Mesendoderm (in vitro differentiated cells): ENCODE data around the gene ARHGEF16.

Experiments used
- DNase-seq: peaks from one replicate; pipeline ENCODE4 v3.0.0; 2013
- H2AK5ac ChIP-seq: 2 replicates; pipeline ENCODE4 v1.6.1; 2013; ENCODE audit warnings: low read length, inconsistent platforms
- H2BK120ac ChIP-seq: 2 replicates; pipeline ENCODE4 v1.6.1; 2013; ENCODE audit warnings: low read depth, mild to moderate bottlenecking, low read length, moderate library complexity, mixed read lengths
- H2BK15ac ChIP-seq: replicated peaks from 2 replicates; pipeline ENCODE4 v1.6.1; 2013; ENCODE audit warnings: low read depth, mild to moderate bottlenecking, moderate library complexity
- H2BK5ac ChIP-seq: 2 replicates; pipeline ENCODE4 v1.6.1; 2013; ENCODE audit warnings: low read length, inconsistent platforms
- H3K18ac ChIP-seq: 2 replicates; pipeline ENCODE4 v1.6.1; 2013; ENCODE audit warnings: mild to moderate bottlenecking, low read length, mixed read lengths
- H3K23ac ChIP-seq: one replicate; pipeline ENCODE4 v1.6.1; 2013; ENCODE audit warnings: low read length
- H3K27ac ChIP-seq: 2 replicates; pipeline ENCODE4 v1.5.1; 2013; ENCODE audit warnings: low read depth, mild to moderate bottlenecking, inconsistent platforms, low read length, moderate library complexity
- H3K27me3 ChIP-seq: 2 replicates; pipeline ENCODE4 v1.6.1; 2013; ENCODE audit warnings: low read length, control low read depth, mild to moderate bottlenecking, inconsistent platforms; ENCODE audit not compliant: insufficient read depth, poor library complexity
- H3K36me3 ChIP-seq: 2 replicates; pipeline ENCODE4 v1.6.1; 2013; ENCODE audit warnings: low read length, inconsistent platforms; ENCODE audit not compliant: control insufficient read depth, insufficient read depth
- H3K4ac ChIP-seq: one replicate; pipeline ENCODE4 v1.6.1; 2013; ENCODE audit warnings: low read depth, mild to moderate bottlenecking, low read length, moderate library complexity
- H3K4me1 ChIP-seq: 2 replicates; pipeline ENCODE4 v1.6.1; 2013; ENCODE audit warnings: low read depth, low read length, inconsistent platforms; ENCODE audit not compliant: control insufficient read depth
- H3K4me2 ChIP-seq: 2 replicates; pipeline ENCODE4 v1.6.1; 2013; ENCODE audit warnings: low read length
- H3K4me3 ChIP-seq: 2 replicates; pipeline ENCODE4 v1.5.1; 2013; ENCODE audit warnings: mild to moderate bottlenecking, low read length
- H3K56ac ChIP-seq: one replicate; pipeline ENCODE4 v1.6.1; 2013; ENCODE audit warnings: low read length
- H3K79me1 ChIP-seq: 2 replicates; pipeline ENCODE4 v1.6.1; 2013; ENCODE audit warnings: low read length, inconsistent platforms
- H3K79me2 ChIP-seq: 2 replicates; pipeline ENCODE4 v1.6.1; 2013; ENCODE audit warnings: mild to moderate bottlenecking, low read length; ENCODE audit not compliant: control insufficient read depth, insufficient read depth
- H3K9ac ChIP-seq: 2 replicates; pipeline ENCODE4 v1.6.1; 2013; ENCODE audit warnings: low read length, inconsistent platforms
- H4K5ac ChIP-seq: one replicate; pipeline ENCODE4 v1.6.1; 2013; ENCODE audit warnings: low read length
- H4K8ac ChIP-seq: one replicate; pipeline ENCODE4 v1.6.1; 2013; ENCODE audit warnings: low read depth, mild to moderate bottlenecking, control low read depth, low read length, moderate library complexity
- whole genome bisulfite sequencing: extraction: QIAGEN DNeasy Blood & Tissue Kit; methylation state at CpG from one replicate; pipeline ENCODE4 v1.1.7; 2013; ENCODE audit warnings: low lambda C conversion rate, missing lambda C conversion rate; ENCODE audit not compliant: insufficient coverage; ENCODE audit errors: extremely low coverage; 5-methylcytosine and 5-hydroxymethylcytosine counted together

The ARHGEF16 gene

DNA sequence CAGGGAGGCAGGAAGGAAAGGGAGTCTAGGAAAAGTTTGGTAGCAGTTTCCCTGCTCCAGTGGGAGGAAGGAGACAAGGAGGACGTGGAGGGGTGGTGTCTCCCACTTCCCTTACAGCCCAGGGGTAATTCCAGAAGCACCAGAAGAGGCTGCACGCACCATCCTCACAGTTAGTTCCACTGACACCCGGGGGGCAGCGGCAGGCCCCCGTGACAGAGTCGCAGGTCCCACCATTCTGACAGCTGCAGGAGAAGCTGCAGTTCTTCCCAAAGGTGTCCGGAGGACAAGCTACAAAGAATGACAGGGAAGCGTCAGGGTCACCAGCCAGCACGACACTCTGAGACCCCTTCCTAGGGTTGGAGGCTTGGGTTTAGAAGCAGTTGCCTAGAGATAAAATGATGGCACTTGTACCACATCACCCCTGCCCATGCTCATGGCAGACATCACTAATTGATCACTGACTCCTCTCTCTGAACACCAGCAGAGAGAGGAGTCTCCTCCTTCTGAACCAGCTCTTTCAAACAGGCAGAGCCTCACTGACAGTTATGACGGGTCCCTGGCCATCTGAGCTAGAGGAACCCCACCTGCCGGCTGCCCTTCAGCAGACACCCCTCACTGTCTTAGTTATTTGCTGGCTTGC is 53.3 kb downstream of the ARHGEF16 start:
- Histone ChIP-seq H3K79me1 (no peaks in the 10 kb centered on the region), H3K18ac (no peak overlapping the region), H3K23ac (no peak overlapping the region), H3K4me1 (no peaks in the 10 kb centered on the region), H2BK15ac (no peak overlapping the region), H3K79me2 (no peaks in the 10 kb centered on the region), H3K56ac (no peak overlapping the region), H3K36me3 (no peaks in the 10 kb centered on the region), H3K4ac (no peak overlapping the region), H4K8ac (no peak overlapping the region), H4K5ac (no peak overlapping the region), H3K27ac (no peak overlapping the region), H2BK5ac (no peak overlapping the region), H3K4me3 (no peak overlapping the region), H3K9ac (no peak overlapping the region), H2AK5ac (no peak overlapping the region), H3K4me2 (no peak overlapping the region), H2BK120ac (no peak overlapping the region), H3K27me3 (no peaks in the 10 kb centered on the region)
- WGBS, result no CpG with 5 or more reads among the region's 11 CpGs
- no peak for DNase-seq

DNA sequence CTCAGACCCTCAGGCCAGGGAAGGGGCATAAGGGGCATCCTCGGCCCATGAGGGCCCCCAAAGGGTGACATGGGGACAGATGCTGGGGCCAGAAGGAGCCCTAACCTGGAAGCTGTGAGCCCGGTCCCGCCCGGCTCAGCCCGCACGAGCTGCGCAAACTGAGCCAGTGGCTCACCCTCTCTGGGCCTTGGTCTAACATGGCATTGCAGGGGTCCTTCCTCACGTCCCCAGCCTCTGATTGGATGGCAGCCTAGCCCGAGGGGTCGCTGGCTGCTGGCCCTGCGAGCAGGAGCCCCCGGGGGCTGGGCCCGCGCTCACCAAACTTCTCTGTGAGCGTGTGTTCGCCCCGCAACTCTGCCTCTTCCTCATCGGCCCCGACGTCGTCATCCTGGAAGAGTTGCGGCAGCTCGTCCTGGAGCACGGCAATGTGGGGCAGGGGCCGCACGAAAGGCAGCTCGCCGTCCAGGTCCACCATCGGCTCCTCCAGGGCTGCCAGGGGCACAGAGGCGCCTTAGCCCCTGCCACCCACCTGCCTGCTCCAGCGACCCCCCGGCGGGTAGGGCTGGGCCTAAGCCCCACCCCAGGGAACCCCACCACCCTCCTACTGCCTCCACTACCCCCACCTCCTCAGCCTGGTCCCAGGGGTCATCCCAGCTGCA is 54.4 kb downstream of the ARHGEF16 start:
- no peak overlapping the region for H2BK15ac ChIP-seq
- H4K8ac ChIP-seq, result no peak overlapping the region
- H3K4me3 ChIP-seq, result no peak overlapping the region
- H4K5ac ChIP-seq, result no peak overlapping the region
- no peak overlapping the region for H2BK120ac ChIP-seq
- no peak overlapping the region for H3K27ac ChIP-seq
- no peak overlapping the region for H3K4ac ChIP-seq
- DNase-seq, result no peak
- no peaks in the 10 kb centered on the region for H3K36me3 ChIP-seq
- no peak overlapping the region for H3K23ac ChIP-seq
- no peak overlapping the region for H3K56ac ChIP-seq
- no peak overlapping the region for H3K18ac ChIP-seq
- H3K4me2 ChIP-seq, result no peak overlapping the region
- no peak overlapping the region for H2BK5ac ChIP-seq
- WGBS, result no CpG with 5 or more reads among the region's 33 CpGs
- H3K9ac ChIP-seq, result no peak overlapping the region
- no peaks in the 10 kb centered on the region for H3K79me1 ChIP-seq
- no peaks in the 10 kb centered on the region for H3K4me1 ChIP-seq
- no peaks in the 10 kb centered on the region for H3K79me2 ChIP-seq
- H3K27me3 ChIP-seq, result no peaks in the 10 kb centered on the region
- H2AK5ac ChIP-seq, result no peak overlapping the region

DNA sequence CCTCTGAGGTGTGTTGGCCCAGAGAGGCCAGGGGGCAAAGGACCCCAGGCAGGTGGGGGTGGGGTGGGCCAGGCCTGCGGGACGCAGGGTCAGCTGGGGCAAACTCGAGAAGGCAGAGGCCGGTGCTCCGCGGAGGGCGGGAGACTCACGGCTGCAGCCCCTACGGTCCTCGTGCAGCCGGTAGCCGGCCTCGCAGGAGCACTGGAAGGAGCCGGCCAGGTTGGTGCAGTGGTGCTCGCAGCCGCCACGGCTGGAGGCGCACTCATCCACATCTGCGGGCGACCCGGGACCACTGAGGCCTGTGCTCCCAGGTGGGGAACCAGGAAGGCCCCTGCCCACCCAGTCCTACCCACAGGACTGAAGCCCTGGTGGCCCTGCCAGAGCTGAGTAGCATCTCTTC is 55.3 kb downstream of the ARHGEF16 start:
- Histone ChIP-seq H4K5ac (no peak overlapping the region), H2BK120ac (no peak overlapping the region), H3K4me3 (no peak overlapping the region), H2BK5ac (no peak overlapping the region), H3K9ac (no peak overlapping the region), H3K36me3 (no peaks in the 10 kb centered on the region), H4K8ac (no peak overlapping the region), H3K79me1 (no peaks in the 10 kb centered on the region), H3K27ac (no peak overlapping the region), H2AK5ac (no peak overlapping the region), H3K4me1 (no peaks in the 10 kb centered on the region), H3K79me2 (no peaks in the 10 kb centered on the region), H3K27me3 (no peaks in the 10 kb centered on the region), H3K23ac (no peak overlapping the region), H3K4ac (no peak overlapping the region), H3K4me2 (no peak overlapping the region), H3K18ac (no peak overlapping the region), H2BK15ac (no peak overlapping the region), H3K56ac (no peak overlapping the region)
- no peak for DNase-seq
- WGBS, result no CpG with 5 or more reads among the region's 21 CpGs

DNA sequence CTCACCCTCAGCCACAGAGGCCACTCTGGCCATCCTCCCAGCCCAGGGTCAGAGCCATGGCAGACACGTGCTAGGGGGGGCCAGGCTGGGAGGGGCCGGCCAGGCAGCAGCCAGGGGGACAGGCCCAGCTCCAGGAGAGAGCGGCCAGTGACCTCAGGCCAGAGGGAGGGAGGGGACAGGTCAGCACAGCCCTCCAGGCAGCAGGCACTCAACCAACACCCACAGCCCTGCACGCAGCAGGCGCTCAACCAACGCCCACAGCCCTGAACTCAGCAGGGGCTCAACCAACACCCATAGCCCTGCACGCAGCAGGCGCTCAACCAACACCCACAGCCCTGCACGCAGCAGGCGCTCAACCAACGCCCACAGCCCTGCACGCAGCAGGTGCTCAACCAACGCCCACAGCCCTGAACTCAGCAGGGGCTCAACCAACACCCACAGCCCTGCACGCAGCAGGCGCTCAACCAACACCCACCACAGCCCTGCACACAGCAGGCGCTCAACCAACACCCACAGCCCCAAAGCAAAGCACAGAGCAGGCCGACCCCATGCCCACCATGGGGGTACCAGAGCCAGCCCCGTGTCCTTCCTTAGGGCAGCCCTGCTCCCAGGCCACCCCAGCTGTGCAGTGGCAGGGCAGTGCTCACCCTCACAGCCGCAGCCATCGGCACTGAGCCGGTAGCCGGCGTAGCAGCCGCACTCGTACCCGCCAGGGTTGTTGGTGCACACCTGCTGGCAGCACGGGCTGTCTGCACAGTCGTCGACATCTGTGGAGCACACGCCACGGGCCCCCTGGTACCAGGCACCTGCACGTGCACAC is 55.9 kb downstream of the ARHGEF16 start:
- Histone ChIP-seq H3K23ac (no peak overlapping the region), H3K56ac (no peak overlapping the region), H2BK15ac (no peak overlapping the region), H3K4me2 (no peak overlapping the region), H3K4me1 (no peaks in the 10 kb centered on the region), H3K9ac (no peak overlapping the region), H3K36me3 (no peaks in the 10 kb centered on the region), H4K5ac (no peak overlapping the region), H3K79me2 (no peaks in the 10 kb centered on the region), H2BK5ac (no peak overlapping the region), H3K18ac (no peak overlapping the region), H2AK5ac (no peak overlapping the region), H3K4me3 (no peak overlapping the region), H3K27me3 (no peaks in the 10 kb centered on the region), H4K8ac (no peak overlapping the region), H3K4ac (no peak overlapping the region), H3K27ac (no peak overlapping the region), H2BK120ac (no peak overlapping the region), H3K79me1 (no peaks in the 10 kb centered on the region)
- no CpG with 5 or more reads among the region's 32 CpGs for WGBS
- DNase-seq, result no peak

DNA sequence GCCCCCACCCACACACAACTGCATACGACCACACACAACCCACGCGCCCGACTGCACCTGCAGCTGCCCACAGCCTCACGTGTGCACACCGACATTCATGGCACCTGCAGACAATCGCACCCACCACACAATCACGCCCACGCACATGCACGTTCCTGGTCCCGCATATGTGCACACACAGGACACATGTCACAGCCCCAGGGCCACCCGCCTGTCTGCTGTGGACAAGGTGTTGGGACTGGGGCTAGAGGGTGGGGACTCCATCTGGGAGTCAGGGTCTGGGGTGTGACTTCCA is 56.4 kb downstream of the ARHGEF16 start:
- Histone ChIP-seq H4K8ac (no peak overlapping the region), H2BK15ac (no peak overlapping the region), H3K4ac (no peak overlapping the region), H2BK120ac (no peak overlapping the region), H3K18ac (no peak overlapping the region), H3K4me3 (no peak overlapping the region), H3K27me3 (no peaks in the 10 kb centered on the region), H3K79me2 (no peaks in the 10 kb centered on the region), H2BK5ac (no peak overlapping the region), H3K79me1 (no peaks in the 10 kb centered on the region), H3K36me3 (no peaks in the 10 kb centered on the region), H3K56ac (no peak overlapping the region), H3K23ac (no peak overlapping the region), H3K27ac (no peak overlapping the region), H4K5ac (no peak overlapping the region), H3K4me1 (no peaks in the 10 kb centered on the region), H3K9ac (no peak overlapping the region), H2AK5ac (no peak overlapping the region), H3K4me2 (no peak overlapping the region)
- no peak for DNase-seq
- no CpG with 5 or more reads among the region's 12 CpGs for WGBS
